Right atrium auricular region (tissue), 2 donors: Measurements from ENCODE around the gene PPIL4. TPM values are rescaled to one million over a fixed set of nuclear protein-coding genes. Genes with fewer than 3 reads are reported as not detected.

ENCODE experiments used
- DNase-seq: peaks from one replicate; pipeline ENCODE4 v3.0.0-alpha.2; 2019; ENCODE audit warnings: low spot score
- H3K27ac ChIP-seq, 2 donors: fragments of 200-600 bp; sonication (generic); 1 replicate in 1 of 2; 2 replicates in 1 of 2; pipeline ENCODE4 v1.5.1; 2016 to 2019
- H3K27me3 ChIP-seq, 2 donors: fragments of 200-600 bp; sonication (generic); one replicate each; pipeline versions ENCODE4 v1.5.1 to v1.6.0; 2017 to 2019
- H3K36me3 ChIP-seq: fragments of 200-600 bp; sonication (generic); one replicate; pipeline ENCODE4 v1.5.1; 2016
- H3K4me1 ChIP-seq, 2 donors: fragments of 200-600 bp; sonication (generic); one replicate each; pipeline versions ENCODE4 v1.5.1 to v1.6.0; 2017 to 2019
- H3K4me3 ChIP-seq, 2 donors: fragments of 200-600 bp; sonication (generic); 1 replicate in 1 of 2; 2 replicates in 1 of 2; pipeline ENCODE4 v1.5.1; 2017 to 2019; ENCODE audit warnings: mild to moderate bottlenecking in 1 of 2, moderate library complexity in 1 of 2
- H3K9me3 ChIP-seq, 2 donors: fragments of 200-600 bp; sonication (generic); one replicate each; pipeline ENCODE4 v1.5.1; 2019
- CTCF ChIP-seq, 2 donors: fragments of 200-600 bp; sonication (generic); IDR thresholded peaks; one replicate each; pipeline ENCODE4 v1.5.1; 2019; ENCODE audit warnings: antibody characterized with exemption in 2 of 2
- total RNA-seq, 2 donors: library from RNA; depleted of rRNA; stranded (reverse); fragments of >200 nt; gene quantifications; one replicate each; pipeline ENCODE4 v1.1.0, GENCODE V29; 2016

PPIL4 gene
- total RNA-seq, 2 donors from 2014 or later: 14.6 to 17.0 TPM

DNA sequence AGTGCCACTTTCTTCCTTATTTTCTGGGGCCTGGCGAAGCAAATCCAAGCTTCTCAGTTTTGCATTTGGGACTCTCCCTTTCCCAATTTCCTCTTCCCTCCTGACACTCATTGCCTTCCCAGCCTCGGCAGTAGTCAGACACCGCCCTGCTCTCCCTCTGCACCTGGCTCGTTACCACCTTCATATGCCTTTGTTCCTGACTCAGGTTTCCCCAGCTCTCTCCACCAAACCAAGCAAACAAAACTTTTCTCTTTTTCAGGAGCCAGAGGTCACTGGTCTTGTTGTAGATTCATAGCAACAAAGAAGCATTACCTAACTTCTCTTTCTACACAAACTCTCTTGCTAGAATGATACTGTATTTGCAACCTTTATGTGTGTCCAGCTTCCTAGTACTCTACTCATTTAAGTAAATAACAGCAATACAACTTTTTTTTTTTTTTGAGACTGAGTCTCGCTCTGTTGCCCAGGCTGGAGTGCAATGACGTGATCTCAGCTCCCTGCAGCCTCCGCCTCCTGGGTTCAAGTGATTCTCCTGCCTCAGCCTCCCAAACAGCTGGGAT, 52.0 kb downstream of the PPIL4 start:
- H3K27ac ChIP-seq: no peak overlapping the region
- H3K9me3 ChIP-seq: no peaks in the 10 kb centered on the region
- H3K36me3 ChIP-seq: no peaks in the 10 kb centered on the region
- no peaks in the 10 kb centered on the region for H3K27me3 ChIP-seq
- no peak for DNase-seq
- TF ChIP-seq CTCF (IDR thresholded peaks at IDR 0.05): no peak
- H3K4me3 ChIP-seq: no peak overlapping the region
- no peaks in the 10 kb centered on the region for H3K4me1 ChIP-seq

- Histone ChIP-seq H3K27me3 (no peaks in the 10 kb centered on the region), H3K4me3 (no peak overlapping the region), H3K27ac (no peak overlapping the region), H3K9me3 (no peaks in the 10 kb centered on the region), H3K4me1 (no peaks in the 10 kb centered on the region), H3K36me3 (no peaks in the 10 kb centered on the region)
- no peak for TF ChIP-seq CTCF (IDR thresholded peaks at IDR 0.05)
- DNase-seq: no peak
Observed at GRCh38 chr6:149492798-149493343, 53.0 kb downstream of the PPIL4 start.

DNA sequence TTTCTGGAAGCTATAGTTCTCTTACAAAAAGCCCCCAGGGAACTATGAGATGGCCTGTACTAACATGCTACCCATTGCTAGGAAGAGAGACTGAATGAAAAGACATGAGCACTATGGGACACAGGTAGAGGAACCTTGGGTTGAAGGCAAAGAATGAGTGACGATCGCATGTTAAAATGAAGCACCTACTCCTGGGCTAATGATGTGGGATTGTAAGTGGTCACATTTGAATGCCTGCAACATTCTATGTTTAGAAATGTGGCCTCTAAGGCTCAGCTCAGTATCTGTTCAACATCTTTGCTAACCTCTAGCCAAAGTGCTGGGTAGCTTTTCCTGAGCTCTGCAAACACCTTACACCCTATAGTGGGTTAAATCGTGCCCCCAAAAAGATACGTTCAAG, 55.9 kb downstream of the PPIL4 start:
- no peak for DNase-seq
- no peaks in the 10 kb centered on the region for H3K27me3 ChIP-seq
- H3K4me3 ChIP-seq: no peak overlapping the region
- H3K4me1 ChIP-seq: peaks cover 0 to 8% of the 10 kb centered on the region in 2 donors
- H3K9me3 ChIP-seq: no peaks in the 10 kb centered on the region
- H3K27ac ChIP-seq: no peak overlapping the region
- TF ChIP-seq CTCF (IDR thresholded peaks at IDR 0.05): no peak
- H3K36me3 ChIP-seq: no peaks in the 10 kb centered on the region

GRCh38 chr6:149488815-149489214, 57.0 kb downstream of the PPIL4 start:
- Histone ChIP-seq H3K9me3 (no peaks in the 10 kb centered on the region), H3K27me3 (no peaks in the 10 kb centered on the region), H3K36me3 (no peaks in the 10 kb centered on the region), H3K4me1 (peaks cover 0 to 15% of the 10 kb centered on the region in 2 donors), H3K27ac (no peak overlapping the region), H3K4me3 (no peak overlapping the region)
- TF ChIP-seq CTCF (IDR thresholded peaks at IDR 0.05): no peak
- DNase-seq: no peak

- no peak for DNase-seq
- no peak overlapping the region for H3K4me3 ChIP-seq
- TF ChIP-seq CTCF (IDR thresholded peaks at IDR 0.05): no peak
- H3K27ac ChIP-seq: no peak overlapping the region
- H3K4me1 ChIP-seq: peaks cover 0 to 21% of the 10 kb centered on the region in 2 donors
- no peaks in the 10 kb centered on the region for H3K36me3 ChIP-seq
- no peaks in the 10 kb centered on the region for H3K9me3 ChIP-seq
- H3K27me3 ChIP-seq: no peaks in the 10 kb centered on the region
Observed at GRCh38 chr6:149487316-149487715, 58.5 kb downstream of the PPIL4 start.
